Osteocyte (in vitro differentiated cells): Measurements from ENCODE around the gene VIPAS39. TPM values are rescaled to one million over a fixed set of nuclear protein-coding genes. Genes with fewer than 3 reads are reported as not detected.

ENCODE experiments used
- DNase-seq: peaks from one replicate; pipeline ENCODE4 v3.0.0; 2021; ENCODE audit warnings: mixed read lengths; ENCODE audit not compliant: unreplicated experiment; ENCODE audit errors: extremely low spot score
- H3K27ac Mint-ChIP-seq: one replicate; pipeline ENCODE4 v1.8.0; 2021; ENCODE audit warnings: mild to moderate bottlenecking, mixed read lengths; ENCODE audit not compliant: unreplicated experiment
- H3K27me3 Mint-ChIP-seq: one replicate; pipeline ENCODE4 v1.8.0; 2021; ENCODE audit warnings: mixed read lengths; ENCODE audit not compliant: unreplicated experiment
- H3K36me3 Mint-ChIP-seq: one replicate; pipeline ENCODE4 v1.8.0; 2021; ENCODE audit warnings: mixed read lengths; ENCODE audit not compliant: unreplicated experiment
- H3K4me1 Mint-ChIP-seq: one replicate; pipeline ENCODE4 v1.8.0; 2021; ENCODE audit warnings: mixed read lengths; ENCODE audit not compliant: unreplicated experiment
- H3K4me3 Mint-ChIP-seq: one replicate; pipeline ENCODE4 v1.8.0; 2021; ENCODE audit warnings: mild to moderate bottlenecking, moderate library complexity, mixed read lengths; ENCODE audit not compliant: unreplicated experiment
- H3K9me3 Mint-ChIP-seq: one replicate; pipeline ENCODE4 v1.8.0; 2021; ENCODE audit warnings: mixed read lengths; ENCODE audit not compliant: unreplicated experiment
- long read RNA-seq: library from polyadenylated mRNA; unstranded; transcript quantifications from one replicate; pipeline ENCODE4 v2.0.0, GENCODE V29; 2021
- total RNA-seq: library from RNA; stranded (reverse); gene quantifications from 2 replicates; pipeline ENCODE4 v1.2.1, GENCODE V29; 2021
- TF ChIP-seq, protein P1 (sequence below): fragments of 200-600 bp; sonication (generic); IDR thresholded peaks from 2 replicates; pipeline ENCODE4 v1.5.0; 2021; ENCODE audit warnings: antibody characterized with exemption, mild to moderate bottlenecking, moderate library complexity

The VIPAS39 gene
- total RNA-seq = 23.7 and 29.3 TPM in 2 replicates
- long read RNA-seq, transcript VIPAS39-206 (20 exons, 2,934 nt) = minor isoform, 5 of 236 reads
- long read RNA-seq, transcript VIPAS39-202 (21 exons, 2,761 nt) = minor isoform, 12 of 236 reads
- long read RNA-seq, transcript VIPAS39-211 (20 exons, 2,562 nt) = major isoform, 166 of 236 reads
- long read RNA-seq, partial matches to known transcripts = 15 of 236 reads
- long read RNA-seq, other reads (novel, unspliced or antisense) = 35 of 236 reads

- peak within 1 kb of the TSS; percentile 100 for H3K27ac Mint-ChIP-seq
- H3K27me3 Mint-ChIP-seq = no peaks in the 10 kb centered on the region
- DNase-seq = peak; percentile 97
- H3K9me3 Mint-ChIP-seq = no peaks in the 10 kb centered on the region
- TF ChIP-seq, protein P1, sequence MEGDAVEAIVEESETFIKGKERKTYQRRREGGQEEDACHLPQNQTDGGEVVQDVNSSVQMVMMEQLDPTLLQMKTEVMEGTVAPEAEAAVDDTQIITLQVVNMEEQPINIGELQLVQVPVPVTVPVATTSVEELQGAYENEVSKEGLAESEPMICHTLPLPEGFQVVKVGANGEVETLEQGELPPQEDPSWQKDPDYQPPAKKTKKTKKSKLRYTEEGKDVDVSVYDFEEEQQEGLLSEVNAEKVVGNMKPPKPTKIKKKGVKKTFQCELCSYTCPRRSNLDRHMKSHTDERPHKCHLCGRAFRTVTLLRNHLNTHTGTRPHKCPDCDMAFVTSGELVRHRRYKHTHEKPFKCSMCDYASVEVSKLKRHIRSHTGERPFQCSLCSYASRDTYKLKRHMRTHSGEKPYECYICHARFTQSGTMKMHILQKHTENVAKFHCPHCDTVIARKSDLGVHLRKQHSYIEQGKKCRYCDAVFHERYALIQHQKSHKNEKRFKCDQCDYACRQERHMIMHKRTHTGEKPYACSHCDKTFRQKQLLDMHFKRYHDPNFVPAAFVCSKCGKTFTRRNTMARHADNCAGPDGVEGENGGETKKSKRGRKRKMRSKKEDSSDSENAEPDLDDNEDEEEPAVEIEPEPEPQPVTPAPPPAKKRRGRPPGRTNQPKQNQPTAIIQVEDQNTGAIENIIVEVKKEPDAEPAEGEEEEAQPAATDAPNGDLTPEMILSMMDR = no peak
- H3K36me3 Mint-ChIP-seq = peaks cover 26% of the 10 kb centered on the region
- H3K4me1 Mint-ChIP-seq = peaks cover 23% of the 10 kb centered on the region
- peak within 1 kb of the TSS; percentile 99 for H3K4me3 Mint-ChIP-seq
Measured at GRCh38 chr14:77457522-77458248, at the start of gene VIPAS39, which contains the start of gene AHSA1. VIPAS39 (minus strand) TSS chr14:77457601; CDS start chr14:77454102, 3,499 bp downstream. AHSA1 (plus strand) TSS chr14:77458093; CDS start chr14:77458190, 97 bp downstream.

- H3K27ac Mint-ChIP-seq = no peak overlapping the region
- TF ChIP-seq, protein P1 = no peak
- DNase-seq = no peak
- H3K36me3 Mint-ChIP-seq = peaks cover 12% of the 10 kb centered on the region
- no peak overlapping the region for H3K4me3 Mint-ChIP-seq
- peaks cover 3% of the 10 kb centered on the region for H3K9me3 Mint-ChIP-seq
- peaks cover 4% of the 10 kb centered on the region for H3K27me3 Mint-ChIP-seq
- no peaks in the 10 kb centered on the region for H3K4me1 Mint-ChIP-seq
Measured at GRCh38 chr14:77505031-77505430, 47.6 kb upstream of the VIPAS39 start.

GRCh38 chr14:77503138-77503537 lies 45.7 kb upstream of the VIPAS39 start:
- Mint-ChIP-seq H3K4me3 (no peak overlapping the region), H3K27ac (no peak overlapping the region), H3K36me3 (peaks cover 11% of the 10 kb centered on the region), H3K4me1 (no peaks in the 10 kb centered on the region), H3K9me3 (peaks cover 3% of the 10 kb centered on the region), H3K27me3 (peaks cover 12% of the 10 kb centered on the region)
- DNase-seq = no peak
- TF ChIP-seq, protein P1 = no peak

DNA sequence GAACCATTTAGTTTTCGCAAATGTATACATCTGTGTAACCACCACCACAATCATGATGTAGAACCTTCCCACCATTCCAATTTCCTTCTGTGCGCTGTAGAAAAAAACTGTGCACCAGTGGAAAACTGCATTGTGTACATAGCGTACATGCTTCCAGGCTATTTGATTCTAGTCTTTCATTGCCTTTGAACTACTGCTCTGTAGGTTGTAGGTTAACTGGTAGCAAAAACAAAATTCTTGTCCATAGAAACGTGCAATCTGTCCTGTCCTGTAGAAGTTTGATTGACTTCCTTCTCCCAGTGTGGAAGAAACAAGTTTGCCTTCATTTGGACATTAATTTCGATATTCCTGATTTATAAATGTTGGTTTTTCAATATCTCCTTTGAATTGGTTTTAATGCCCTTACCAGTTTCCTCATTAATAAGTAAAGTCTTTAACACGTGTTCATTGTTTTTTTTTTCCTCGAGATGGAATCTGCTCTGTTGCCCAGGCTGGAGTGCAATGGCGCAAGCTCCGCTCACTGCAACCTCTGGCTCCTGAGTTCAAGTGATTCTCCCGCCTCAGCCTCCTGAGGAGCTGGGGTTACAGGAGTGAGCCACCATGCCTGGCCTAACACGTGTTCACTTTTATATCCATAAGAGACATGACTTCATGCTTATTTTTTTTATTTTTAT lies 44.8 kb upstream of the VIPAS39 start:
- TF ChIP-seq, protein P1 = no peak
- Mint-ChIP-seq H3K4me1 (peaks cover 3% of the 10 kb centered on the region), H3K27me3 (peaks cover 16% of the 10 kb centered on the region)

More for the DNA sequence above, 44.8 kb upstream of the VIPAS39 start:
- DNase-seq = no peak
- peaks cover 3% of the 10 kb centered on the region for H3K9me3 Mint-ChIP-seq
- H3K27ac Mint-ChIP-seq = no peak overlapping the region
- H3K36me3 Mint-ChIP-seq = peaks cover 6% of the 10 kb centered on the region
- H3K4me3 Mint-ChIP-seq = no peak overlapping the region
